Bronchial epithelial cell (primary cell): ENCODE results near the gene TERT. TPM values are rescaled to one million over a fixed set of nuclear protein-coding genes. Genes with fewer than 3 reads are reported as not detected.

Experiments used
- DNase-seq: peaks from one replicate; pipeline ENCODE4 v3.0.0-alpha.2; 2010; ENCODE audit warnings: low read depth
- FAIRE-seq: peaks from 2 replicates; lab custom pipeline; 2011; peaks lifted over from hg19 to GRCh38; lab: Jason Lieb, UNC
- H3K27me3 ChIP-seq: 2 replicates; pipeline ENCODE4 v1.5.1; 2011; ENCODE audit warnings: low read length; ENCODE audit not compliant: control insufficient read depth, insufficient read depth
- H3K36me3 ChIP-seq: 2 replicates; pipeline ENCODE4 v1.5.1; 2011; ENCODE audit warnings: low read length; ENCODE audit not compliant: control insufficient read depth, insufficient read depth
- H3K4me3 ChIP-seq: 2 replicates; pipeline ENCODE4 v1.5.1; 2011; ENCODE audit warnings: mild to moderate bottlenecking, low read depth, low read length, control low read depth
- CTCF ChIP-seq: IDR thresholded peaks from 2 replicates; pipeline ENCODE4 v1.5.1; 2011; ENCODE audit warnings: mild to moderate bottlenecking, moderate library complexity, low read length, control low read depth, inconsistent platforms; ENCODE audit not compliant: insufficient read depth, severe bottlenecking
- total RNA-seq: library from RNA; depleted of rRNA; stranded (reverse); fragments of >200 nt; gene quantifications from 2 replicates; pipeline ENCODE4 v1.2.1, GENCODE V29; 2014

The TERT gene
- total RNA-seq, 1 donor from 2014 or later: not detected

- no peak for DNase-seq
- no peak for FAIRE-seq
- H3K36me3 ChIP-seq: no peaks in the 10 kb centered on the region
- H3K27me3 ChIP-seq: no peaks in the 10 kb centered on the region
- no peak overlapping the region for H3K4me3 ChIP-seq
- no peak for TF ChIP-seq CTCF
Observed at GRCh38 chr5:1219098-1219767, 75.6 kb downstream of the TERT start.

GRCh38 chr5:1218351-1219080 is 76.4 kb downstream of the TERT start:
- H3K36me3 ChIP-seq: no peaks in the 10 kb centered on the region
- H3K27me3 ChIP-seq: no peaks in the 10 kb centered on the region
- H3K4me3 ChIP-seq: no peak overlapping the region
- no peak for TF ChIP-seq CTCF
- DNase-seq (no peak), FAIRE-seq (peak; percentile 7)

GRCh38 chr5:1217596-1218206 is 77.2 kb downstream of the TERT start:
- FAIRE-seq (no peak), DNase-seq (no peak)
- no peak for TF ChIP-seq CTCF
- Histone ChIP-seq H3K36me3 (no peaks in the 10 kb centered on the region), H3K4me3 (no peak overlapping the region), H3K27me3 (no peaks in the 10 kb centered on the region)

- FAIRE-seq: no peak
- no peaks in the 10 kb centered on the region for H3K27me3 ChIP-seq
- TF ChIP-seq CTCF: no peak
Observed at GRCh38 chr5:1216918-1217295, 78.0 kb downstream of the TERT start.

GRCh38 chr5:1216211-1216917 is 78.5 kb downstream of the TERT start:
- H3K27me3 ChIP-seq: no peaks in the 10 kb centered on the region

More at GRCh38 chr5:1216918-1217295, 78.0 kb downstream of the TERT start:
- H3K4me3 ChIP-seq: no peak overlapping the region
- DNase-seq: no peak
- H3K36me3 ChIP-seq: no peaks in the 10 kb centered on the region

More at GRCh38 chr5:1216211-1216917, 78.5 kb downstream of the TERT start:
- TF ChIP-seq CTCF: no peak
- DNase-seq (no peak), FAIRE-seq (no peak)
- H3K36me3 ChIP-seq: no peaks in the 10 kb centered on the region
- no peak overlapping the region for H3K4me3 ChIP-seq
